GM19463 (cell line): Measurements from ENCODE around the gene CSNK1G1.
"Not testable (repeated sequence)": the region's sequence is repeated elsewhere in the genome, so short reads cannot be mapped to it uniquely, and the experiment has no call there.

Source experiments
- ATAC-seq: cut with Tn5 transposase; IDR thresholded peaks from one replicate; pipeline ENCODE4 v1.9.1; 2021; ENCODE audit warnings: mild to moderate bottlenecking, moderate library complexity; ENCODE audit not compliant: unreplicated experiment

Gene CSNK1G1

DNA sequence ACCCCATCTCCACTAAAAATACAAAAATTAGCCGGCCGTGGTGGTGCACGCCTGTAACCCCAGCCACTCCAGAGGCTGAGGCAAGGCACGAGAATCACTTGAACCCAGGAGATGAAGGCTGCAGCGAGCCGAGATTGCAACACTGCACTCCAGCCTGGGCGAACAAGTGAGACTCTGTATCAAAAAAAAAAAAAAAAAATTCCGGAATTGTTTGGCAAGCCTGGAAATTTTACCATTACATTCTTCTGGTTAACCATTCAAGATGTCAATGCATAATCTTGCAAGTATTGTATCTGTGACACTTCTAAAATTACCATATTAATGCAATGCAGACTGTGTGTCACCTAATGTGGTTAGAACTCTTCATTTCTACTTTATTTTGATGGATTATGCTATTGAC lies 67.0 kb downstream of the CSNK1G1 start:
- ATAC-seq: no peak

DNA sequence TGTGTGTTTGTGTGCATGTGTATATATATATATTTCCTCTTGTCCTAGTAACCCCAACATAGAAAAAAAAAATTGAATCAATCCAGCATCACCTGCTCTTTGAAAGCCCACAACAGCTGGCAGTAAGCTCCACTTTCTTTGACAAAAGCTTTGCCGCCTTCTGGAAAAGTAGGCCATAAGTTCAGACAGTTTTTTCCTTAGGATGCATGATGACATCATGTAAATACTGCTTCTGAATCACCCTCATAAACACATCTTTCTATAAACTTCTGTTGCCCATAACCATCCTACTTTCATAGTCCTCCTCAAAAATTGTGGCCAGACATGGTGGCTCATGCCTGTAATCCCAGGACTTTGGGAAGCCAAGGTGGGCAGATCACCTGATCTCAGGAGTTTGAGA lies 67.4 kb downstream of the CSNK1G1 start:
- no peak for ATAC-seq

DNA sequence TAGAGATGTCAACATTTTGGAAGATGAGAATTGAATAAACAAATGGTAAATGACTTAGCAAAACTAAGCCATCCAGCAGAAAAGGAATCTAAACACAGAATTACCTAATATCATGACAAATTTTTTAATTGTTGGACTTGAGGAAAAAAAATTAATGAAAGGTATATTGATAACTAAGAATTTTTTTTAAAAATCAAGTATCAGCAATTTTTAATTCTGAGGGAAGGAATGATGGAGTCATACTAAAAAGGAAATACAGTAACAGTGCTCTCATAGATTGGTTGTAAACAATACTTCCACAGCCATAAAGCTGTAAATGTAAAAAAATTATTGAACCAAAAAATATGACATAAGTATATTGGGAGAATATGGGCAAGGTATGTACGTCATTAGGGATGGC lies 68.0 kb downstream of the CSNK1G1 start:
- no peak for ATAC-seq

GRCh38 chr15:64286473-64286872 lies 69.5 kb downstream of the CSNK1G1 start:
- no peak for ATAC-seq

- ATAC-seq: no peak
Measured at GRCh38 chr15:64285871-64286270, 70.1 kb downstream of the CSNK1G1 start.

- ATAC-seq: no peak
Measured at GRCh38 chr15:64285150-64285549, 70.8 kb downstream of the CSNK1G1 start.

GRCh38 chr15:64284042-64284441 lies 71.9 kb downstream of the CSNK1G1 start:
- no peak for ATAC-seq

DNA sequence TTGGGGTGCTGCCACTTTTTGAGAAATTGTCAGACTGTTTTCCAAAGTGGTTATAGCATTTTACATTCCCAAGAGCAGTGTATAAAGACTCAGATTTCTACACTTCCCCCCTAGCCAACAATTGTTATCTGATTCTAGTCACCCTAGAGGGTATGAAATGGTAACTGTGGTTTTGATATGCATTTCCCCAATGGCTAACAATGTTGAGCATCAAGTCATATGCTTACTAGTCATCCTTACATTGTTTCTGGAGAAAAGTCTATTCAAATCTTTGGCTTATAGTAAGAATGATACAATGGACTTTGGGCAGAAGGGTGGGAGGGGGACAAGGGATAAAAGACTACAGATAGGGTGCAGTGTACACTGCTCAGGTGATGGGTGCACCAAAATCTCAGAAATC lies 73.3 kb downstream of the CSNK1G1 start:
- ATAC-seq: no peak

GRCh38 chr15:64279131-64279530 lies 76.8 kb downstream of the CSNK1G1 start:
- no peak for ATAC-seq

- ATAC-seq: no peak
Measured at GRCh38 chr15:64275934-64276333, 80.0 kb downstream of the CSNK1G1 start.

DNA sequence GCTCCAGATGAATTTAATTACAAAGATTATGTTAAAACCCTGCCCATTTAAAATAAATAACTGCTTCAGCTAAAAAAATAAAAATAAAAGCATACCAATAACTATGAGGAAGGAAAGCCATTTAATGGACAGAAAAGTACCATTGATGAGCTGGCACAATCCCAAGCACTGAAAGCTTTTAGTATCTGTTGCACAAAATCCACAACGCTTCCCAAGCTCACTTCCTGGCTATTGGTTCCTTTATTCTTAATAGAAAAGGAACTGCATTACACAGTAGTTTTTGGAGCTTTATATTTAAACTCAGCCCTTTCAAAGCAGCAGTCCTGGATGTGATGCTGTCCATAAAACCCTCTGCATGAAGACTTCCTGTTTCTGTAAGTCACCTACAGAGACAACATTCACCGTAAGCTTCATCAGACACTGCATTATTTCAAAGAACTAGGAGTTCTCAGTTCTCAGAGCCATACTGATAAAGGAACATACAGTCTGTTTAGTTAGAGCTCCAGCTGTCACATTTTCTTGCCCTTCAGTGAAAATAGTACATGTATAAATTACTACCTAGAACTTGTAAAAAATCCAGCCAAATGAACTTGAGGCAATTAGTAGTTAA lies 81.5 kb downstream of the CSNK1G1 start:
- no peak for ATAC-seq

DNA sequence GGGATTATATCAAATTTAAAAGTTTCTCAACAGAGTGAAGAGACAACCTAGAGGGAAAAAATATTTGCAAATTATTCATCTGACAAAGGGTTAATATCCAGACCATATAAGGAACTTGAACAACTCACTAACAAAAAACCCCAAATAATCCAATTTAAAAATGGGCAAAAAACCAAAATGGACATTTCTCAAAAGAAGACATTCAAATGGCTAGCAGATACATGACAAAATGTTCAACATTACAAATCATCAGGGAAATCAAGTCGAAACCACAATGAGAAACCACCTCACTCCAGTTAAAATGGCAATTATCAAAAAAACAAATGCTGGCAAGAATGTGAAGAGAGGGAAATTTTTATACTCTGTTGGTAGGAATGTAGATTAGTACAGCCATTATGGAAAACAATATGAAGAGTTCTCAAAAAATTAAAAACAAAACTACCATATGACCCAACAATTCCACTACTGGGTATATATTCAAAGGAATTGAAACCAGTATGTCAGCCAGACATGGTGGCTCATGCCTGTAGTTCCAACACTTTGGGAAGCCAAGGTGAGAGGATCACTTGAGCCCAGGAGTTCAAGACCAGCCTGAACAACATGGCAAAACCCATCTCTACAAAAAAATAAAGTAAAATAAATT lies 88.5 kb downstream of the CSNK1G1 start:
- no peak for ATAC-seq

- not testable (repeated sequence) for ATAC-seq
Measured at GRCh38 chr15:64265188-64265587, 90.8 kb downstream of the CSNK1G1 start.

GRCh38 chr15:64264502-64264901 lies 91.5 kb downstream of the CSNK1G1 start:
- ATAC-seq: no peak

GRCh38 chr15:64263567-64263966 lies 92.4 kb downstream of the CSNK1G1 start:
- ATAC-seq: no peak

- no peak for ATAC-seq
Measured at GRCh38 chr15:64256051-64256450, 99.9 kb downstream of the CSNK1G1 start.

GRCh38 chr15:64251658-64252057 lies 104.3 kb downstream of the CSNK1G1 start:
- no peak for ATAC-seq

DNA sequence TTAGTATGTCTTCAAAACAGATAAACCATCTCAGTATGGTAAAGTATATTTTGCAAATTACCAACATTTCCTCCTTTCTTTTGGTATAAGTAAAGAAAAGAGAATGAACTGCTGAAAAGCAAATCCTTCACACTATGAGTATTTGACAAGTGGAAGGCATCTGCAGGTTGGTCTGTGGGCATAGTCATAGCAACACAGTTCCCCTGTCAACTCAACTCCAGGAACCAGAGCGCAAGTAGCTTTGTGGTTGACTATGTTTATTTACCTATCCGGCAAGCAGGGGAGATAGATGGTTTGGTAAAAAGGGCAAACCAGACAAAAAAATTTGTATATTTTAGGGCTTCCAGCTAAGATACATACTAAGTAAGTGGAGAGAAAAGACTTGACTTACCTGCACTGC lies 104.9 kb downstream of the CSNK1G1 start:
- ATAC-seq: no peak

DNA sequence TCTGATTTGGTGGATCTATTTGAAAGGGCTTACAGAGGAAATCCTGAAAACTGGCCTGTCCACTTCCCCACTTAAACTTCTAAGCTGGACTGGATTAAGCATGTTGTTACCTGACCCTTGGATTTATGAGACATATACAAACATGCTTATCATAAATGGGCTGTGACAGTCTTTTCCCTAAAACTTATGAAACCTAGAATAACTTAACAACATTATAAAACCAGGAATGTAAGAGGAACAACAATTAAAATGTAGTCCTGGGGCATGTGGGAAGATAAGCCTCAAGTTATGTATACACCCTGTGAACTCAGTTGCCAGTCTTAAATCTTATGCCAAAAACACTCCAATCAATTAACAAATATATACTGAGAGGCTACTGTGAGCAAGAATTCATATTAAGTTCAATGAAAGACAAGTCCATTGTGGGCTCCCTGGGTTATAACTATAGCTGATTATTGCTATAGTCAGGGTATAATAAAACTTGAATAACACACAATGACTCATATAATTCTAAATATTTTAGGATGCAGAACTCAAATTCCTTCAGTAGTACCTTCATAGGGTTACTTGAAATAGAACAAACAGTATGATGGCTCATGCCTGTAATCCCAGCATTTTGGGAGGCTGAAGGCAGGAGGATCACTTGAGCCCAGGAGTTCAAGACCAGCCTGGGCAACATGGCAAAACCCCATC lies 105.9 kb downstream of the CSNK1G1 start:
- no peak for ATAC-seq

GRCh38 chr15:64249406-64249805 lies 106.6 kb downstream of the CSNK1G1 start:
- no peak for ATAC-seq

DNA sequence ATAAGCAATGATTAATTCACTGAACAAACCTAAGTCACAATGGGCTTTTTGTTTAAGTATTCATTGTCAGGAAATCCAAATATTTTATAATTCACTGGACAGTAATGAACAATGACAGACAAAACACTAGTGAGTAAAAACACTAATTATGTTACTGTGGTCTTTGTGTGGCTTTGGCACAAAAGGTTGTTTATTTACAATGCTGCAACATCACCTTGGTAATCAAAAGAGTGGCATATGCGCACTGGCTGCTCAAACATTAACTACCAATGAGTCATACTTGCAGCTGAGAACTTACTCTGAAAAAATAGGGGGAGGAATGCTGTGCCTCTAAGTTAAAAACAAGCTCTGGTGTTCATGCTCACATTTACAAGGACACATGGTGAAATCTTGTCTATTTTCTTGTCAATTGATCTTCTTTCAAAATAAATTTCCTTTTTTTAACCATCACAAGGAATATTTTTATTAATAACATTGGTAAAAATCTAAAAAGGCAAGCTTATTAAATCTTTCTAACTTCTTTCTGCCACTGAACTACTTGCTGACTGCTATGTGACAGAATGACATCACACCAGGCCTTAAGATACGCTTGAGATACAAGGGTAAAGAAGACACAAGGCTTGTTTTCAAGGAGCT lies 107.9 kb downstream of the CSNK1G1 start:
- ATAC-seq: peak; percentile 64

GRCh38 chr15:64247535-64247905 lies 108.5 kb downstream of the CSNK1G1 start:
- ATAC-seq: no peak
